ENCODE data around the gene MARCHF2. TPM values are rescaled to one million over a fixed set of nuclear protein-coding genes. Genes with fewer than 3 reads are reported as not detected.
"Not testable (repeated sequence)": the region's sequence is repeated elsewhere in the genome, so short reads cannot be mapped to it uniquely, and the experiment has no call there.

Gene MARCHF2
- total RNA-seq, result 122 and 194 TPM in 2 replicates

GRCh38 chr19:8412783-8413628 is at the start of gene MARCHF2:
MARCHF2 (plus strand) TSS chr19:8413305; CDS start chr19:8421841, 8,536 bp downstream.
- DNase-seq (ENCODE audit: low read depth in 2 of 2), result peak; percentile 95 to 99

GRCh38 chr19:8363803-8364771 is 49.0 kb upstream of the MARCHF2 start, which contains the start of gene ANGPTL4:
ANGPTL4 (plus strand) TSS chr19:8364155; CDS start chr19:8364322, 167 bp downstream.
- DNase-seq (ENCODE audit: low read depth in 2 of 2), result peak in 1 of 2 donors; percentile 69

- DNase-seq (ENCODE audit: low read depth in 2 of 2), result no peak
Observed at GRCh38 chr19:8366121-8366581, 47.0 kb upstream of the MARCHF2 start.

GRCh38 chr19:8366961-8367326 is 46.2 kb upstream of the MARCHF2 start:
- peak in 1 of 2 donors; percentile 46 for DNase-seq (ENCODE audit: low read depth in 2 of 2)

- DNase-seq (ENCODE audit: low read depth in 2 of 2), result peak; percentile 73 to 96
Observed at GRCh38 chr19:8367327-8368001, 45.6 kb upstream of the MARCHF2 start.

GRCh38 chr19:8370176-8371010 is 42.7 kb upstream of the MARCHF2 start:
- no peak for DNase-seq (ENCODE audit: low read depth in 2 of 2)

GRCh38 chr19:8371011-8371804 is 41.9 kb upstream of the MARCHF2 start:
- no peak for DNase-seq (ENCODE audit: low read depth in 2 of 2)

GRCh38 chr19:8373867-8374813 is 39.0 kb upstream of the MARCHF2 start:
- DNase-seq (ENCODE audit: low read depth in 2 of 2), result no peak

GRCh38 chr19:8375766-8376165 is 37.3 kb upstream of the MARCHF2 start:
- DNase-seq (ENCODE audit: low read depth in 2 of 2), result not testable (repeated sequence)

- DNase-seq (ENCODE audit: low read depth in 2 of 2), result not testable (repeated sequence)
Observed at GRCh38 chr19:8376373-8376974, 36.6 kb upstream of the MARCHF2 start.

GRCh38 chr19:8377598-8377997 is 35.5 kb upstream of the MARCHF2 start:
- no peak for DNase-seq (ENCODE audit: low read depth in 2 of 2)

GRCh38 chr19:8379156-8379891 is 33.8 kb upstream of the MARCHF2 start:
- DNase-seq (ENCODE audit: low read depth in 2 of 2), result not testable (repeated sequence)

- not testable (repeated sequence) for DNase-seq (ENCODE audit: low read depth in 2 of 2)
Observed at GRCh38 chr19:8384569-8384968, 28.5 kb upstream of the MARCHF2 start.

- not testable (repeated sequence) for DNase-seq (ENCODE audit: low read depth in 2 of 2)
Observed at GRCh38 chr19:8385103-8385502, 28.0 kb upstream of the MARCHF2 start.

GRCh38 chr19:8385566-8385965 is 27.5 kb upstream of the MARCHF2 start:
- not testable (repeated sequence) for DNase-seq (ENCODE audit: low read depth in 2 of 2)

GRCh38 chr19:8386419-8386818 is 26.7 kb upstream of the MARCHF2 start:
- DNase-seq (ENCODE audit: low read depth in 2 of 2), result not testable (repeated sequence)

- no peak for DNase-seq (ENCODE audit: low read depth in 2 of 2)
Observed at GRCh38 chr19:8386990-8387389, 26.1 kb upstream of the MARCHF2 start.
